B cell (primary cell): ENCODE data around the gene TRPC6.

Experiments used
- EZH2 ChIP-seq: IDR thresholded peaks from 2 replicates; pipeline ENCODE4 v1.6.1; 2012; ENCODE audit warnings: borderline replicate concordance, low read depth, mild to moderate bottlenecking, moderate library complexity, low read length; ENCODE audit not compliant: insufficient read depth, poor library complexity, severe bottlenecking
- TF ChIP-seq, protein P1 (sequence below): fragments of 200-600 bp; IDR thresholded peaks from one replicate; pipeline ENCODE4 v1.8.0; 2022; ENCODE audit warnings: antibody characterized with exemption, mild to moderate bottlenecking

DNA sequence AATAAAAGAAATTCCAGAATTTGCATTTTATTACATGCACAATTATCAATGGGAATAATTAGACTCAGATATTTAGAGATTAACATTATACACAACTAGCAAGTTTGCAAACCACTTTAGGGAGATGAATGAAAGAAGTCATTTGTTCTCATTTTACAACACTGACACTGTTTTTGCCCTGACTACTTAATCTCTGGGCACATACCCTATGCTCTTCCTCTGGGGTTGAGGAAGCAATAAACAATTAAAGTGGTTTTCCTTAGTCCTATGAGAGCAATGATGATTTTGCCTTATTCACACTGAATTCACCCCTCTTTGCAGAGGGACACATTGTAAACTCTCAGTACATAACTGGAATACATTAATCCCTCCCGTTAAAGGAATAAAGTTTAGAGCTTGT, 72.7 kb downstream of the TRPC6 start:
- TF ChIP-seq, protein P1, sequence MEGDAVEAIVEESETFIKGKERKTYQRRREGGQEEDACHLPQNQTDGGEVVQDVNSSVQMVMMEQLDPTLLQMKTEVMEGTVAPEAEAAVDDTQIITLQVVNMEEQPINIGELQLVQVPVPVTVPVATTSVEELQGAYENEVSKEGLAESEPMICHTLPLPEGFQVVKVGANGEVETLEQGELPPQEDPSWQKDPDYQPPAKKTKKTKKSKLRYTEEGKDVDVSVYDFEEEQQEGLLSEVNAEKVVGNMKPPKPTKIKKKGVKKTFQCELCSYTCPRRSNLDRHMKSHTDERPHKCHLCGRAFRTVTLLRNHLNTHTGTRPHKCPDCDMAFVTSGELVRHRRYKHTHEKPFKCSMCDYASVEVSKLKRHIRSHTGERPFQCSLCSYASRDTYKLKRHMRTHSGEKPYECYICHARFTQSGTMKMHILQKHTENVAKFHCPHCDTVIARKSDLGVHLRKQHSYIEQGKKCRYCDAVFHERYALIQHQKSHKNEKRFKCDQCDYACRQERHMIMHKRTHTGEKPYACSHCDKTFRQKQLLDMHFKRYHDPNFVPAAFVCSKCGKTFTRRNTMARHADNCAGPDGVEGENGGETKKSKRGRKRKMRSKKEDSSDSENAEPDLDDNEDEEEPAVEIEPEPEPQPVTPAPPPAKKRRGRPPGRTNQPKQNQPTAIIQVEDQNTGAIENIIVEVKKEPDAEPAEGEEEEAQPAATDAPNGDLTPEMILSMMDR = no peak
- no peak for TF ChIP-seq EZH2
